ENCODE measurements around the gene ZNF648.
"Not testable (repeated sequence)": the region's sequence is repeated elsewhere in the genome, so short reads cannot be mapped to it uniquely, and the experiment has no call there.

The ZNF648 gene

DNA sequence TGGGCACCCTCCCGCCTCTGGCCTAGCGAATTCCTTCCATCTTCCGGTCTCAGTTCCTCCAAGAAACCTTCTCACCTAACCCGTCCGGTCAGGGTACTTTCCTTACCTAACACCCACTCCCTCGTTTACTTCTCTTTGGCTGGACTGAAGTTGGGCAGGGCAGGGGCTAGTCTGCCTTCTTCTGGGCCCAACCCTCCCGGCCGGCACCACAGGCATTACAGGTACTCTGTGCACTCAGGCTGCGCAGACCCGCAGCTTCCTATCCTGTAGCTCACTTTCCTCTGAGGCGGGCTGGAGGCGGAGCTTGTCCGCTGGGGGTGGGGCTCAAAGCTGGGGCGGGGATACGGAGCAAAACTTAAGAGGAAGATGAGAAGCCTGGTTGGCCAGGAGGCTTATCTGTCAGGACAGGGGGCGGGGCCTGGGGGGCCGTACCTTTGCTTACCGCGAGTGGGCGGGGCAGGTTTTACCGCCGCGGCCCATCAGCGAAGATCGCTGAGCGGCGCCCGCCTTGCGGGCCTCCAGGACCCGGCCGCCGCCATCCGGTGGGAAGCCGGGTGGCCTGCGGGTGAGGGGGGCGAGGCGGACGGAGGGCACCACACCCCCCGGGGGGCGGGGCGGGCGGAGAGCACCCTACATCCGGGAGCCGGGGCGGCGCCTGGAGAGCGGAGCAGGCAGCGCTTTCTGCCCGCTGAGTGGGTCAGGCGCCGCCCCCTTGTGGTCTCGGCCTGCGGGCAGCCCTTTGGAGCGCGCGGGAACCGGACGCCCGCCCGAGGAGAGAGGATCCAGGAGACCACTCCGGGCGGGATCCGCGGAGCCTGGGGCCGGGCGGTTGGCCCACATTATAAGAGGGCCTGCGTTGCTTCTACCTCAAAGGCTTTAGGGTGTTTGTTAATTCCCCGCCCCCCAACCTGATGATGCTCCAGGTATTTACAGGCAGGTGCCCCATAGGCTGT lies 31.9 kb downstream of the ZNF648 start:
- DNase-seq (ENCODE audit: extremely low read depth in 1 of 2, low read depth in 1 of 2), result peak; percentile 96

DNA sequence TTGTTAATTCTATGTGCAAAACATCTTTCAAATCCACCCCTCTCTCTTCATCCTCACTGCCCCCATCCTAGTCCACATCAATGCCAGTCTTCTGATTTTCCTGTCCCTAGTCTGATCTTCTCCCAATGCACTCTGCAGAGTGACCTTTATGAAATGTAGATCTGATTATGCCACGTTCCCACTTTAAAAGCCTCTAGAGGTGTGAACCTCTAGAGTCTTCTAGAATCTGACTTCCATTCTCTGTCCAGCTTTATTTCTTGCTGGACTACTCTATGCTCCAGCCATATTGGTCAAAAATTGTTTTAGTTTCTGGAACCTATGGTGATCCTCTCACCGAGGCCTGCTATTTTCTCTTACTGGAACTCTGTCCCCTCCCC lies 32.5 kb downstream of the ZNF648 start:
- DNase-seq (ENCODE audit: extremely low read depth in 1 of 2, low read depth in 1 of 2), result no peak

GRCh38 chr1:182015360-182015759 lies 46.2 kb downstream of the ZNF648 start:
- DNase-seq (ENCODE audit: extremely low read depth in 1 of 2, low read depth in 1 of 2), result no peak

DNA sequence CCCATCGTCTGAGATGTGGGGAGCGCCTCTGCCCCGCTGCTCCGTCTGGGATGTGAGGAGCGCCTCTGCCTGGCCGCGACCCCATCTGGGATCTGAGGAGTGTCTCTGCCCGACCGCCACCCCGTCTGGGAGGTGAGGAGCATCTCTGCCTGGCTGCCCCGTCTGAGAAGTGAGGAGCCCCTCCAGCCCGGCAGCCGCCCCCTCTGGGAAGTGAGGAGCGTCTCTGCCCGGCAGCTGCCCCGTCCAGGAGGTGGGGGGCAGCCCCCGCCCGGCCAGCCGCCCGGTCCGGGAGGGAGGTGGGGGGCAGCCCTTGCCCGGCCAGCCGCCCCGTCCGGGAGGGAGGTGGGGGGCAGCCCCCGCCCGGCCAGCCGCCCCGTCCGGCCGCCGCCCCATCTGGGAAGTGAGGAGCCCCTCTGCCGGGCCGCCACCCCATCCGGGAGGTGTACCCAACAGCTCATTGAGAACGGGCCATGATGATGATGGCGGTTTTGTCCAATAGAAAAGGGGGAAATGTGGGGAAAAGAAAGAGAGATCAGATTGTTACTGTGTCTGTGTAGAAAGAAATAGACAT lies 50.6 kb downstream of the ZNF648 start:
- DNase-seq (ENCODE audit: extremely low read depth in 1 of 2, low read depth in 1 of 2), result not testable (repeated sequence)

- DNase-seq (ENCODE audit: extremely low read depth in 1 of 2, low read depth in 1 of 2), result not testable (repeated sequence)
These were observed 56.1 kb downstream of the ZNF648 start for GRCh38 chr1:182005398-182005797.

DNA sequence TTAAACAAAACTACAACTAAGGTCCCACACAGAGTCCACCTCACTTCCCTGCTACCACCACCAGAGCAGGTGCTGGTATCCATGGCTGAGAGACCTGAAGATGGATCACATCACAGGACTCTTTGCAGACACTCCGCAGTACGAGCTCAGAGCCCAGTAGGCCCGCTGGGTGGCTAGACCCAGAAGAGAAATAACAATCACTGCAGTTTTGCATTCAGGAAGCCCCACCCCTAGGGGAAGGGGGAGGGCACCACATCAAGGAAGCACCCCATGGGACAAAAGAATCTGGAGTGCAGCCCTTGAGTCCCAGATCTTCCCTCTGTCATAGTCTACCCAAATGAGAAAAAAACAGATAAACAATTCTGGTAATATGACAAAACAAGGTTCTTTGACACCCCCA lies 56.9 kb downstream of the ZNF648 start:
- DNase-seq (ENCODE audit: extremely low read depth in 1 of 2, low read depth in 1 of 2), result no peak

Measured in activated CD8-positive, alpha-beta memory T cell treated with anti-CD3 and anti-CD28 coated beads for 1 hour (primary cell).